Measurements from ENCODE around the gene UROS. TPM values are rescaled to one million over a fixed set of nuclear protein-coding genes. Genes with fewer than 3 reads are reported as not detected.

UROS gene
- total and polyA plus RNA-seq, 2 experiments from 2014 or later = 83.1 to 87.8 TPM

GRCh38 chr10:125739994-125740679 lies 82.9 kb downstream of the UROS start:
- no peaks in the 10 kb centered on the region for H3K79me2 ChIP-seq (ENCODE audit: insufficient read depth)
- H3K4me2 ChIP-seq (ENCODE audit: unreplicated experiment) = no peak overlapping the region
- no peaks in the 10 kb centered on the region for H3K27me3 ChIP-seq (replicated peaks; ENCODE audit: insufficient read depth)
- H3K36me3 ChIP-seq (ENCODE audit: low read depth) = peaks cover 78% of the 10 kb centered on the region
- no peak overlapping the region for H3K27ac ChIP-seq
- no peak overlapping the region for H2AFZ ChIP-seq
- no peaks in the 10 kb centered on the region for H3K4me1 ChIP-seq (ENCODE audit: insufficient read depth)
- 91 to 93% methylated on average over 7 of the region's 7 CpGs for WGBS, 2 experiments (ENCODE audit: low coverage in 1 of 2, low lambda C conversion rate in 2 of 2, missing lambda C conversion rate in 2 of 2)
- no peaks in the 10 kb centered on the region for H4K20me1 ChIP-seq (ENCODE audit: insufficient read depth)
- in situ Hi-C loops (cut with MboI) = no loop called here
- H3F3A ChIP-seq (ENCODE audit: insufficient read depth) = no peaks in the 10 kb centered on the region
- no peaks in the 10 kb centered on the region for H3K9me3 ChIP-seq (ENCODE audit: low read depth)
- H3K9ac ChIP-seq = no peak overlapping the region
- TF ChIP-seq EZH2 (IDR thresholded peaks at IDR 0.05; ENCODE audit: insufficient read depth, poor library complexity, severe bottlenecking) = no peak
- TF ChIP-seq EZH2phosphoT487 (IDR thresholded peaks at IDR 0.05; ENCODE audit: insufficient read depth, low read depth) = no peak
- no peak overlapping the region for H3K4me3 ChIP-seq
- no peak for DNase-seq
- H3K9me2 ChIP-seq (ENCODE audit: insufficient read depth) = no peaks in the 10 kb centered on the region

MicroRNAs within 50 kb of the gene (microRNA counts, 767-probe panel; counts per million panel counts)
- microRNA hsa-miR-4484 = 447 counts per million, percentile 86 among the panel's probes with 10 or more counts

Small RNA genes within 50 kb of the gene (microRNA-seq; reads per million reads assigned to microRNA genes)
- 2.0 reads per million for gene MIR4484 (ENCODE audit: borderline number of aligned reads)

Small RNA genes within 50 kb of the gene (small RNA-seq; reads per million reads assigned to genes)
- not detected for gene MIR4484 (ENCODE audit: low read depth, low replicate concordance)
- gene RF00017 (ENCODE audit: low read depth, low replicate concordance) = not detected

Other genes with a start within 250 kb of the UROS start
- 0.76 TPM in 1 of 2 replicates, not detected in the other for gene TEX36, start 140.1 kb downstream of the UROS start, total RNA-seq (2014; rRNA removed; shearing (Covaris generic))
- 0.34 and 0.35 TPM in 2 replicates for gene TEX36, start 140.1 kb downstream of the UROS start, polyA plus RNA-seq (2016; fragmentation: Nextera tagmentation; extraction: Ambion mirVana)
- gene EDRF1, start 103.5 kb downstream of the UROS start, total RNA-seq (2014; rRNA removed; shearing (Covaris generic)) = 13.2 and 16.4 TPM in 2 replicates
- gene EDRF1, start 103.5 kb downstream of the UROS start, polyA plus RNA-seq (2016; fragmentation: Nextera tagmentation; extraction: Ambion mirVana) = 10.2 and 11.4 TPM in 2 replicates
- not detected in 2 replicates for gene MMP21, start 47.4 kb downstream of the UROS start, total RNA-seq (2014; rRNA removed; shearing (Covaris generic))
- gene MMP21, start 47.4 kb downstream of the UROS start, polyA plus RNA-seq (2016; fragmentation: Nextera tagmentation; extraction: Ambion mirVana) = not detected in 2 replicates
- 43.9 and 51.7 TPM in 2 replicates for gene BCCIP, start 288 bp upstream of the UROS start, total RNA-seq (2014; rRNA removed; shearing (Covaris generic))
- gene BCCIP, start 288 bp upstream of the UROS start, polyA plus RNA-seq (2016; fragmentation: Nextera tagmentation; extraction: Ambion mirVana) = 92.6 and 96.9 TPM in 2 replicates
- gene DHX32, start 58.0 kb upstream of the UROS start, total RNA-seq (2014; rRNA removed; shearing (Covaris generic)) = 49.6 and 59.8 TPM in 2 replicates
- gene DHX32, start 58.0 kb upstream of the UROS start, polyA plus RNA-seq (2016; fragmentation: Nextera tagmentation; extraction: Ambion mirVana) = 33.6 and 34.4 TPM in 2 replicates
- 4.3 and 13.3 TPM in 2 replicates for gene FANK1, start 73.3 kb upstream of the UROS start, total RNA-seq (2014; rRNA removed; shearing (Covaris generic))
- 7.9 and 10.2 TPM in 2 replicates for gene FANK1, start 73.3 kb upstream of the UROS start, polyA plus RNA-seq (2016; fragmentation: Nextera tagmentation; extraction: Ambion mirVana)